Measurements from ENCODE around the gene LAMA3.

GRCh38 chr18:23819001-23819400 is 129.7 kb downstream of the LAMA3 start:
- TF ChIP-seq POLR2A (IDR thresholded peaks at IDR 0.05) (no peak), CTCF (IDR thresholded peaks at IDR 0.05) (no peak)

Data from Peyer's patch (tissue), 4 donors.